AG09309 (cell line): ENCODE data around the gene GSG1.
"Not testable (repeated sequence)": the region's sequence is repeated elsewhere in the genome, so short reads cannot be mapped to it uniquely, and the experiment has no call there.

Experiments used
- DNase-seq: peaks from one replicate; pipeline ENCODE4 v3.0.0-alpha.2; 2010; ENCODE audit warnings: low read depth
- H3K4me3 ChIP-seq: 2 replicates; pipeline ENCODE4 v1.5.1; 2011; ENCODE audit warnings: mild to moderate bottlenecking, low read depth, low read length, moderate library complexity; ENCODE audit not compliant: control insufficient read depth
- CTCF ChIP-seq: IDR thresholded peaks from 2 replicates; pipeline ENCODE4 v1.5.1; 2011; ENCODE audit warnings: mild to moderate bottlenecking, low read depth, low read length, inconsistent platforms; ENCODE audit not compliant: insufficient read depth, control insufficient read depth; ENCODE audit errors: missing control alignments

The GSG1 gene

GRCh38 chr12:13088496-13088895 is 15.0 kb downstream of the GSG1 start:
- DNase-seq = no peak
- H3K4me3 ChIP-seq = no peak overlapping the region

GRCh38 chr12:13087766-13088165 is 15.7 kb downstream of the GSG1 start:
- no peak for DNase-seq
- no peak overlapping the region for H3K4me3 ChIP-seq

More at GRCh38 chr12:13088496-13088895, 15.0 kb downstream of the GSG1 start:
- TF ChIP-seq CTCF = no peak

GRCh38 chr12:13085968-13086686 is 17.3 kb downstream of the GSG1 start:
- no peak for TF ChIP-seq CTCF

More at GRCh38 chr12:13087766-13088165, 15.7 kb downstream of the GSG1 start:
- no peak for TF ChIP-seq CTCF

GRCh38 chr12:13084898-13085640 is 18.4 kb downstream of the GSG1 start:
- no peak overlapping the region for H3K4me3 ChIP-seq
- TF ChIP-seq CTCF = no peak
- no peak for DNase-seq

More at GRCh38 chr12:13085968-13086686, 17.3 kb downstream of the GSG1 start:
- no peak overlapping the region for H3K4me3 ChIP-seq
- DNase-seq = no peak

- DNase-seq, H3K4me3 ChIP-seq: not testable (repeated sequence)
Measured at GRCh38 chr12:13083638-13084037, 19.8 kb downstream of the GSG1 start.

GRCh38 chr12:13082861-13083260 is 20.6 kb downstream of the GSG1 start:
- no peak for TF ChIP-seq CTCF
- H3K4me3 ChIP-seq = no peak overlapping the region
- DNase-seq = no peak

- H3K4me3 ChIP-seq = no peak overlapping the region
- no peak for DNase-seq
Measured at GRCh38 chr12:13080266-13080665, 23.2 kb downstream of the GSG1 start.

More at GRCh38 chr12:13080266-13080665, 23.2 kb downstream of the GSG1 start:
- no peak for TF ChIP-seq CTCF
